Suppressor macrophage (primary cell): ENCODE results near the gene ABCF3.

ENCODE experiments used
- DNase-seq, 4 experiments: peaks; one replicate each; pipeline ENCODE4 v3.0.0-alpha.2; 2020 to 2022

Gene ABCF3

DNA sequence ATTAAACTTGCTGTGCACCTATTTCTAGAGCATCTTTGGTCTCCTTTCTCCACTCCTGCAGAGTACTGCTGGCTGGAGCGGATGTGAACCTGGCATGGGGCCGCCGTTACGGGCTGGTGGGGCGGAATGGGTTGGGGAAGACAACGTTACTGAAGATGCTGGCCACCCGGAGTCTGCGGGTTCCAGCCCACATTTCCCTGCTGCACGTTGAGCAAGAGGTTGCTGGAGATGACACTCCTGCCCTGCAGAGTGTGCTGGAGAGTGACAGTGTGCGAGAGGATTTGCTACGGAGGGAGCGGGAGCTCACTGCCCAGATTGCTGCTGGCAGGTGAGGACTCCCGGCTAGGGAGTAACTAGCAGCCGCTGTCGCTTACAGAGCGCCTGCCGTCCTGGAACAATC, 2.1 kb downstream of the ABCF3 start:
- DNase-seq: no peak

DNA sequence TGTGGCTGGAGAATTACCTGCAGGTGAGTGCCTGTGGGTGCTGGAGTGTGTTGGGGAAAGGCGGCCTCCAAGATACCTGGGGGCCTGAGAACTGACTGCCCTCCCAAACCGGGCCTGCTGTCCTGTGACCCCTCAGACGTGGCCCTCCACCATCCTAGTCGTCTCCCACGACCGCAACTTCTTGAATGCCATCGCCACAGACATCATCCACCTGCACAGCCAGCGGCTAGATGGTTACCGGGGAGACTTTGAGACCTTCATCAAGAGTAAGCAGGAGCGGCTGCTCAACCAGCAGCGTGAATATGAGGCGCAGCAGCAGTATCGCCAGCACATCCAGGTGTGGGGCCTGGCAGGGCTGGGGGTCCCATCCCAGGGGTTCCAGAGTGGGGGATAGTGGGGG, 3.4 kb downstream of the ABCF3 start:
- no peak for DNase-seq

DNA sequence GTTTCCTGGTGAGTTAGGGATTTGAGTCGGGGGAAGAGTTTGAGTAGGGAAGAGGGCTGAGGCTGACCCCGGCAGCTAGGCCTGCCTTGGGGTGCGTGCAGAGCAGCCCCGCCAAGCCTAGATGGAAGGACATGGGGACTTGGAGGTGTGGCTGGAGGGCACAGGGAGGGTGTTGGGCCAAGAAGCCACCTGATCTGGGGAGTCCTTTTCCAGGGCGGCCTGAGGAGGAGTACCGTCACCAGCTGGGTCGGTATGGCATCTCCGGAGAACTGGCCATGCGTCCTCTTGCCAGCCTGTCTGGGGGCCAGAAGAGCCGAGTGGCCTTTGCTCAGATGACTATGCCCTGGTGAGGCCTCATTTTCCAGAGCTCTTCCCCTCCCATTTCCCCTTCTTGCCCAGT, 6.9 kb downstream of the ABCF3 start:
- DNase-seq: no peak

DNA sequence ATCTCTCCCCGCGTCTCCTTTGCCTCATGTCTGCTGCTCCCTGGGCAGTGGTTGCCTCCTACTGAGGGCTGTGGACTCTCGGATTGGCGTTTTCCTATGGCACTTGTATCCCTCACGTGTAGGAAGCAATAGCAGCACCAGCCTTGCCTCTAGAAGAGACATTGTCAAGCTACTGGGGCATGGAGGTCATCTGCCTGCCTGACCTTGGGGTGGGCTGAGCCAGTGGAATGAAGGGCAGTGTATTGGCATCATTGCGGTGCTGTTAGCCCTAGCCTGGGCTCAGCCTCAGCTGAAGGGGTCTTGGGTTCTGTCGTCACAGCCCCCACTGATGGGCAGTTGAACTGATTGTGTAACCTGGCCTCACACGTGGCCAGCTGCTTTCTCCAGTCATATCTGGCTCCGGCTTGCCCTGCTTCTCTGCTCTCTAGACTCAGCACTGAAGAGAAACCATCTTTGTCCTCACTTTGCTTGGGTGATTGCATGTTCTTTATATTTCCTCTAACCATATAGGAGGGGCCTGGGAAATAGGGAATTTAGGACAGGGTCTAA, 8.1 kb downstream of the ABCF3 start:
- no peak for DNase-seq

DNA sequence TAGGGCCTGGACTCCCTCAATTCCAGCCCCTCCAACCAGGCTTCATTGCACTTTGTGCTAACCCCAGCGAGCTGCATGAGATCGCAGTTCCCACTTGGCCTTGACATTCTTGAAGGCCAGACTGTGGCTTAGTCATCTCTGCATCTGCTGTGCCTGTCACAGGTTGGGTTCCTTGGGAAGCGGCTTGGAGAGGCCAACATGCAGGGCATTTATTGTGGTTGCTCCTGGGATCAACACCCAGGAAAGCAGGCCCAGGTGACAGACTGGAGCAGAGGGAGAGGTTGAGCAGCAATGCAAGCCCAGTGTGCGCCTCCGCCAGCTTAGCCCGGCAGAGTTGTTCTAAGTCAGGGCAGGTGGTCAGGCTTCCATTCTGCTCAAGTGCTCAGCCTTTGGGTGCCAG, 10.5 kb downstream of the ABCF3 start:
- DNase-seq: no peak

DNA sequence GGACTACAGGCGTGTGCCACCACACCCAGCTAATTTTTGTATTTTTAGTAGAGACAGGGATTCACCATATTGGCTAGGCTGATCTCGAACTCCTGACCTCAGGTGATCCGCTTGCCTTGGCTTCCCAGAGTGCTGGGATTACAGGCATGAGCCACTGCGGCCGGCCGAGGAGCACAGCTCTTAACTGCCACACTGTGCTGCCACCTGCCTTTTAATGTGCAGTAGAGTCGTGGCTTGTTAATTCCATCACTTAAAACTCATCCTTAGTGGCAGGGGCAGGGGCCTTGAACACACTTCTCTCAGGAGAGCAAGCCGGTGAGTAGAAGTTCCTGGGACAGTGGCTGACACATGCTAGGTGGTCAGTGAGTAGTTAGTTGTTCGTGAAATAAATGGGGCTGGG, 12.5 kb downstream of the ABCF3 start:
- DNase-seq: no peak

DNA sequence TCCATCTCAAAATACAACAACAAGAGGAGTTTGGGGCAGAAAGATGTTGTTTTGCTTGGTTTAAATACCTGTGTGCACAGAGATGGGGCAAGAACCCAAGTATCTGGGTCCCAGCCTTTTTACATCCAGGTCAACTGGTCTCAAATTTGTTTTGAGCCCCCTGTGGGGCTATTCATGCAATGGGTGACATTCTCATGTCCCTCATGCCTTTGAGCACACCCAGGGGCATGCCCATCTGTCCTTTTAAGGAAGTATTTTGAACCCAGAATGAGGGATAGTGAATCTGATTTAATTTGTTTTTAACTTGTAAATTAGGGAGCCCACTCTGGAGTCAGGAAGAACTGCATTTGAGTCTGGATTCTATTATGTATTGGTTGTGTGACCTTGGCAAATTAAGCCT, 14.8 kb downstream of the ABCF3 start:
- no peak for DNase-seq

DNA sequence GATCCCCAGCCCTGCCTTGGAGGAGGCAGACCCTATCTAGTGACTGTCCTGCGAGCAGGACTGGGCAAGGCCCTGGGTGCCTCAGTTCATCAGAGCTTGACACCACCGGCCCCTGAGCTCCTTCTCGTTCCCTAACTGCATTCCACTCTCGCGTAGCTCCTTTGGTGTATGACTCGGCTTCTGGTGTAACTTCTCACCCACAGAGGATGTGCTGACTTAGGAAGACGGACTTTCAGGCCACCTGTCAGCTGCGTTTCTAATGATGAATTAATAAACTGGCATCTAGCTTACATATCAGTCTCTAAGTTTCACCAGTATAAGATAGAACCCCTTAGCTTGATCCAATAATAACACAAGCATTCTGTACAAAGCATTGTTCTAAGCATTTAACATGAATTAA, 17.5 kb downstream of the ABCF3 start:
- no peak for DNase-seq

DNA sequence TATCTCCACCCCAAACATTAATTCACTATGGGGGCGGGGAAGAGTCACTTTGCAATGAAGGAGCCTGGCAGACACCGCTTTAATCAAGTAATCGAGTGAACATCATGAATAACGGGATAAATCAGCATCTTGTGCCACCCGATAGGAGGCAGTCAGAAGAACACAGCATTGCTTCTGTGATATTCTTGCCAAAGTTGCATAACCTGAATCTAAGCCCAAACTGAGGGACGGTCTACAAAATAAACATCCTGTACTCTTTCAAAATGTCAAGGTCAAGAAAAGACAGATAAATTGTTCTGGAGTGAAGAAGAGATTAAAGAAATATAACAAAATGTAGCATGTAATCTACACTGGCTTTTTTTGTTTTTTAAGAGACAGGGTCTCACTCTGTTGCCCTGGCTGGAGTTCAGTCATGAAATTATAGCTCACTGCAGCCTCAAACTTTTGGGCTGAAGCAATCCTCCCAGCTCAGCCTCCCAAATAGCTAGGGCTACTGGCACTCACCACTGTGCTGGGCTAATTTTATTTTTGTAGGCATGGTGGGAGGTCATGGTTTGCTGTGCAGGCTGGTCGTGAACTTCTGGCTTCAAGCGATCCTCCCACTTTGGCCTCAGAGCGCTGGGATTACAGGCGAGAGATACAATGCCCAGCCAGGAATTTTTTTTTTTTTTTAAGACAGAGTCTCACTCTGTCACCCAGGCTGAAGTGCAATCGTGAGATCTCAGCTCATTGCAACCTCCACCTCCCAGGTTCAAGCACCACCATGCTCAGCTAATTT, 23.3 kb downstream of the ABCF3 start:
- DNase-seq: no peak

DNA sequence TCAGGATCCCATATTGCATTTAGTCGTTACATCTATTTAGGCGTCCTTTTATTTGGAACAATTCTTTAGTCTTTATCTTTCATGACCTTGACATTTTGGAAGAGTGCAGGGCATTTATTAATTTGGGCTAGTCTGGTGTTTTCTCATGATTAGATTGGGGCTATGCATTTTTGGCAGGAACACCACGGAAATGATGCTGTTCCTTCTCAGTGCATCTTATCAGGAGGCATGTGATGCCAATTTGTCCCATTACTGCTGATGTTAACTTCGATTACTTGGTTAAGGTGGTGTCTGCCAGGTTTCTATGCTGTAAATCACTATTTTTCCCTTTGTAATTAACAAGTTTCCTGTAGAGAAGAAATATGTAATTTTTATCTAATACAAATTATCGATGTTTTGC, 25.3 kb downstream of the ABCF3 start:
- no peak for DNase-seq

DNA sequence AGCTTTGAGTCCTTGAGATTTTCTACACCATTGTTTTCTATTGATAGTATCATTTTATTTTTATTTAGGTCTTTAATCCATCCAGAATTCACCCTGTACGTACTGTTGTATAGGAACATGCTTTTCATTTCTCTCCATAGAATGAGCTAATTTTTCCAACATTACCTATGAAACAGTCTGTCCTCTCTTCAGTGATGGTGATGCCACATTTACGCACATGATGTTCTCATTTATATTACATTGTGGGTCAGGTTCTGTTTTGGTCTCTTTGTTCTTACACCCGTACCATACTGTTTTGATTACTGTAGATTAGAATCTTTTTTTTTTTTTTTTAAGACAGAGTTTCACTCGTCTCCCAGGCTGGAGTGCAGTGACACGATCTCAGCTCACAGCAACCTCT, 25.7 kb downstream of the ABCF3 start:
- no peak for DNase-seq

DNA sequence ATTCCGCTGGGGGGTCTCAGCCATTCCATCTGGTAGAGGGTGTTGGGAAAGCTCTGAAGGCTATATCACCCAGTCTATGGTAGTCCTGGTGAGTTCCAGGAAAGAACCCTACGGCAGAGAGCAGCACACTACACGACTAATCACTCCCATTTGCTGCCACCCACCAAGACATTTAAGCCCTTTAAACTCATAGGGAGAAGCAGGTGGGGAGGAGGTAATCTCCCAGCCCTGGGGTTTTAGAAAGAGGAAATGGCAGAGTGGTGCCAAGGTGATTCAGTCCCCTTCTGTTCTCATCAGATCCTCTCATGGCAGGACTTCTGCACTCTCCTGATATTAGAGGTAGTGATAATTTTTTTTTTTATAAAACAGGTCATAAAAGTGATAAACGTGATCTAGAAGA, 32.8 kb downstream of the ABCF3 start:
- no peak for DNase-seq

DNA sequence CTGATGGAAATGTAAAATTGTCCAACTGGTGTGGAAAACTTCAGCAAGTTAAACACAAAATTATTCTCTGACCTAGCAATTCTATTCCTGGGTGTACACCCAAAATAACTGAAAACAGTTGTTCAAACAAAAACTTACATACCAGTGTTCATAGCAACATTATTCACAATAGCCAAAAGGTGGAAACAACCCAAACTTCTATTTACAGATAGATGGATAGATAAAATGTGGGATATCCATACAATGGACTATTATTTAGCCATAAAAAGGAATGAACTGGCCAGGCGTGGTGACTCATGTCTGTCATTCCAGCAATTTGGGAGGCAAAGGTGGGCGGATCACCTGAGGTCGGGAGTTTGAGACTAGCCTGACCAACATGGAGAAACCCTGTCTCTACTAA, 36.5 kb downstream of the ABCF3 start:
- DNase-seq: no peak

DNA sequence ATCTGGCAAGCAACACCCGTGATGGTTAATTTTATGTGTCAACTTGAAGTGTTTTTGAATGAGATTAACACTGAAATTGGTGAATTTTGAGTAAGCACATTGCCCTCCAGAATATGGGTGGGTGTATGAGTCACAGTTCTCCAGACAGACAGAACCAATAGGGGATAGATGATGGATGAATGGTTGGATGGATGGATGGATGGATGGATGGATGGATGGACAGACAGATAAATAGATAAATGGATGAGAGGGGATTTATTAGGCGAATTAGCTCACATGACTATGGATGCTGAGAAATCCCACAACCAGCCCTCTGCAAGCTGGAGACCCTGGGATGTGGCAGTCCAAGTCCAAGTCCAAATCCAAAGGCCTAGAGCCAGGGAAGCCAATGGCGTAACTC, 37.9 kb downstream of the ABCF3 start:
- DNase-seq: no peak

DNA sequence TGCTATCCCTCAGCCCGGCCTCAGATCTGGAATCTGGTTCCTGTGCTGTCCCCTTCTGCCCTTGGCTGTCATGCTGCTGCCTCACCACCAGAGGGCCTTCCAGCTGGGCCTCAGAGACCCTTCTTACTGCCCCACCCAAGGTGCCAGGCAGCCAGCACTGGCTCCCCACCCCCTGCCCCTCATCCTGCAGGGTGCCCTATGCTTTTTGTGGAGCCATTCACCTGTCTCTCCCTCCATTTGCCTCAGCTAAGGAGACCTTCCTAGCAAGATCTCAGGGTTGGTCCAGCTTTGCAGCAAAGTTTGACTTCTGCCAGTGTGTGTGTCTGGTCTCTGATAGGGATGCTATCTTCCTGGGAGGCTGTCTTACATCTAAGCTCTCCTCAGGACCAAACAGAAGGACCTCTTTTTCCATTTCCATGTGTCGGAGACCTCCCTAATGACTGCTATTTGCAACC, 41.5 kb downstream of the ABCF3 start:
- DNase-seq: peak; percentile 51 to 67 (median 56)

DNA sequence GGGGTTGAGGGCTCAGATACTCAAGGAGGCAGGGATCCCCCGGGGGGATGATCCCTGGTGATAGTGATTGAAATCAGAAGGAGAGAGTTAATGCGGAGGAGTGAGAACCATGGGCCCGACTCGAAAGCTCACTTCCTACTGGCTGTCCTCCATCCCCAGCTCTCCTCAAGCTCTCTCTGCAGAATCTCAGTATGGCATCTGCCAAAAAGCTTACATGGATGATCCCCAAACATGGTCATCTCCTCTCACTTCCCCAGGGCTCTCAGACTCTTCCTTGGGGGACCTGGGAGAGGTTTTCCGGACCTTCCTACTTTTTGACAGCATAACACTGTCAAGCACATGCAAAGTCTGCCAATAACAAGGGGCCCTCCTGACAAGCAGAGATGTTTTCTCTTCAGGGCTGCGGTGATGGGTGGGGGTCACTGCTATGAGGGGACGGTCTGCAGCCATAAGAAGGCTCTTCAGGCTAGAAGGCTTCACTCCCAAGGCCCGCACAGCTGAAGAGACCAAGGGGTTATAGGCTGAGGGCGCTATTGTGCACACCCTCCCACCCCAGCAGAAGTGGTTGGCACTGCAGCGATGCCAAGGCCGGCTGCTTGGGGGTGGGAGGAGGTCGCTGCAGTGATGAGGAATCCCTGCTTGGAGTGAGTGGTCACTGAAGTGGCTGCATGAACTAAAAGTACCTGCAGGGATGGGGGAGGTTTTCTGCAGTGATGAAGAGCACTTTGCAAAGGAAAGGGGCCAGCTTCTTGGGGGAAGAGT, 42.6 kb downstream of the ABCF3 start:
- DNase-seq: no peak

DNA sequence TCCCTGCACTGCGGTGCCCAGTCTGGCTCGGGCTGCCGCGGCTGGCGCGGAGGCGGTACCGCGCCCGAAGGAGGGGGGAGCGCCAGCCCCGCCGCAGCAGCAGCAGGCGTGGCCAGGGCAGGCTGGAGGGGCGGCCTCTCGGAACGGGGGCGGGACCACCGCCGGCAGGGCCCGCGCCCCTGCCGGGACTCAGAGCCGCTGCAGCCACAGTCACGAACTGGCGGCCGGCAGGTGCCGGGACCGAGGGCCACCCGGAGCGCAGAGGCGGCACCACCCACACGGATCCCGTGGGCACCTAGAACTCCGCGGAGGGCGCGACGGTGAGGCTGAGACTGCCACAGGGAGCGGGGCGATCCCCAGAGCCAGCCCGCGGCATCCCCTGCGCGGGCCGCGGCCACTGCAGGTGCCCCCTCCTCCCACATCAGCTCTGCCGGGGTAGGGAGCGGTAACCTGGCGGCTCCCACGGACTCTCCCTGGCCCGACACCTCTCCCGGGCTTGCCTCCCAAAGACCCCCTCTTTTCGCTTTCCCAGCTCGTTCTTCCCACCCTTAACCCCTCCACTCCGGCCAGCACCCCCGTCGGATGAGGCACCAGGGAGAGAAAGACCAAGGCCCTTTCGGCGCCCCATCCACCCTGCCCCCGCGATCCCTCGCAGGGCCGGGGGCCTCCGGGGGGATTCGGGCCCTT, 43.5 kb downstream of the ABCF3 start, which contains the start of gene VWA5B2:
TSS of gene VWA5B2 (plus strand) at position 192 of the 687 bp plus-strand sequence. CDS start 944 bp downstream, outside the sequence.
- peak; percentile 38 to 70 (median 50) for DNase-seq

DNA sequence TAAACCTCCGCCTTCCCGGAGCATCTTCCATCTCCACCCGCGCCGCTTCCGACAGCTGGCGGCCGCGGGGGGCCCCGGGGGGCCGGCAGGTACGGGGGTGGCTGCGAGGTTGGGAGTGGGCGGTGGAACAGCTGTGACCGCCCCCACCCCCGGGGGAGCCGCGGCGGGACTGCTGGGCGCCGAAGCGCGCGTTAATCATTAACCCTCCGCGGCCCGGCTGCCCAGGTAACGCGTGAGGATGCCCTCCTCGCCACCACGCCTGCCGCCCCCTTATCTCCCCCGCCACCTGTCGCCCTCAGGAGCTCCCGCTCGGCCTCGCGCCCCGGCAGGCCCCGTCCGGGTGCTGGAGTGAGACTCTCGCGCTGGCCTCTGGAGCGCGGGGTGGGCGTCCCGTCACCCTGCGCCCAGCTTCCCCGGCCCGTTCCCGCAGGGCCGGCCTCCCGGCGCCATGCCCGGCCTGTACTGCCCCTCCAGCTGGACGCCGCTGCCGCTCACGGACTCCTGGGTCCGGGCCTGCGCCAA, 44.1 kb downstream of the ABCF3 start:
- DNase-seq: peak in 1 of 4 experiments; percentile 13

DNA sequence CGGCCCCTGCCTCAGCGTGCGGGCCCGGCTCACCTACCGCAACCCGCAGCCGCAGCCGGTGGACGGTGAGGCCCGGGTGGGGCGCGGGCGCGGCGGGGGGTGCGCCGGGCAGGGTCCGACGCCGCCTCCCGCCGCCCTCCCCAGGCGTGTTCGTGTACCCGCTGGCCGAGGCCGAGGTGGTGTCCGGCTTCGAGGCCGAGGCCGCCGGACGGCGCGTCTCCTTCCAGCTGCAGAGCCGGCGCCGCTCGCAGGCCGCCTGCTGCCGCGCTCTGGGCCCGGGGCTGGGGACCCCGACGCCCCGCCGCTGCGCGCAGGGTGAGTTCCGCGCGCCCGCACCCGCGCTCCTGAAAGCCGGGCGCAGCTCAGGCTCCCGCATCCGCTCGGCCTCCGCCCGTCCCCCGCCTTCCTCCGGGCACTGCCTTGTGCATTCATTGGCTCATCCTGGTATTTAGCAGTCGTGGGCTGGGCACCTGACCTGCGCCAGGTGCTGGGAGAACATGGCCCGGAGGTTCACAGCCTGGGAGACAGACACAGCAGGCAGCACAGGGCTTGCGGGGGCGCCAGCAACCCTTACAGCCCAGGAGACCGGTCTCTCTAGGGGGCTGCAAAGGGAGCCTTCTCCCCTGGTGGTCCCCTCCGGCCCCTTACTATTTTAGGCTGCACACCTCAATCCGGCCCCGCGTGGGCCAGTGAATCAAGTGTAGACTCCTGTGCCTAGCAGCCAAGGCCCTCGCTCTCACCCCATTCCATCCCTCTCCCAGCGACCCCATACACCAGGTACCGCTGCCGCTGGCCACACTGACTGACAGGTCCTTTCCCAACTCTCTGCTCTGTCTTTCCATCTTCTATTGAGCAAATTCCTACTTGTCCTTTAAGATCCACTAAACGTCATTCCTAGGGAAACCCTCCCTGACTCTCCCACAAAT, 44.9 kb downstream of the ABCF3 start:
- DNase-seq: peak in 1 of 4 experiments; percentile 22

DNA sequence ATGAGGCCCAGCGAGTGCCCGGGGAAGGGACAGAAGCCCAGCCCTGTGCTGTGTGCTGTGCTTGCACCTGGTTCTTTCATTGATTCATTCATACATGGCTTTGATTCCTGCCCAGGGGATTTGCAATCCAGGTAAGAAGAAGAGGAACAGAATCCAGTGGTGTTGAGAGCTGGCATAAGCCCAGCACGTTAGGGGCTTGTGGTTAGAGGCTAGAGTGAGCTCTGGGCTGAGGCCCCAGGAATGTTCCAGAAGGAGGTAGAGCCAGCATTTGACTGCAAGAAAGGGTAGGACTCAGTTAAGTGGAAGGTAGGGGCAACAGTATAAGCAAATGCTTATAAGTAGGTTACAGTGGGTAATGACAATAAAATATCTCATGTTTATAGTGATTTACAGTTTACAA, 45.7 kb downstream of the ABCF3 start:
- DNase-seq: no peak

DNA sequence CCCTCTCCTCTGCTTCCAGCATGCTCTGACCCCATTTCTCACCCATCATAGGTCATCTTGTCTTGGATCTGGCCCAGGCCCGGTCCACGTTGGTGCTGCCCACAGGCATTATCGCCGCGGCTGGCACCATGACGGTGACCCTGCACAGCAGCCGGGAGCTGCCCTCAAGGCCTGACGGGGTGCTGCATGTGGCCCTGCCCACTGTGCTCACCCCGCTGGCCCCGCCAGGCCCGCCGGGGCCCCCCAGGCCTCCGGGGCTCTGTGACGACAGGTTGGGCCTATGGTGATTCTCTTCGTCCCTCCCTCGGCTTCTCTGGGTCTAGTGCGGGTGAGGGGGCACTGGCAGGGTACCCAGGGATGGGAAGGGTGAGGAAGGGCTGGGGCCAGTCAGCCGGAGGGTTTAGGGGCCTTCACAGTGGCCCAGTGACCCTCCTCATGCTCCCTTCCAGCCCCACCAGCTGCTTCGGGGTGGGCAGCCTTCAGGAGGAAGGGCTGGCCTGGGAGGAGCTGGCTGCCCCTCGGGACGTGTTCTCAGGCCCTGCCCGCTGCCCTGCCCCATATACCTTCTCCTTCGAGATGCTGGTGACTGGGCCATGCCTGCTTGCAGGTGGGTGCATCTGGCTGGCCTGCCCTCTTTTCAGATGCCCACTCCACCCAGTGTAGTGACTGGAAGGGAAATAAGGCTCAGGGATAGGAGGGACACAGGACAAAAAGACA, 47.3 kb downstream of the ABCF3 start:
- no peak for DNase-seq
